H1 (cell line): ENCODE data around the gene MIPEP. TPM values are rescaled to one million over a fixed set of nuclear protein-coding genes. Genes with fewer than 3 reads are reported as not detected.

ENCODE experiments used
- CTBP2 ChIP-seq: IDR thresholded peaks from 2 replicates; pipeline ENCODE4 v1.7.0; 2011; ENCODE audit warnings: borderline replicate concordance, mild to moderate bottlenecking, moderate library complexity, mixed read lengths, low read length; ENCODE audit not compliant: insufficient read depth, insufficient read length
- E2F6 ChIP-seq: IDR thresholded peaks from 2 replicates; pipeline ENCODE4 v1.6.1; 2012; ENCODE audit warnings: inconsistent platforms
- EP300 ChIP-seq, 2 experiments: IDR thresholded peaks; 1 replicate in 1 of 2; 2 replicates in 1 of 2; pipeline ENCODE4 v1.6.1; 2011 to 2012; ENCODE audit warnings: low read depth in 2 of 2, low read length in 2 of 2, mild to moderate bottlenecking in 2 of 2, borderline replicate concordance in 1 of 2, inconsistent platforms in 1 of 2, moderate library complexity in 1 of 2
- JUND ChIP-seq: IDR thresholded peaks from 2 replicates; pipeline ENCODE4 v1.6.1; 2011; ENCODE audit warnings: mild to moderate bottlenecking, improper control_type of control experiment, low read length
- SP1 ChIP-seq: IDR thresholded peaks from 2 replicates; pipeline ENCODE4 v1.6.1; 2011; ENCODE audit warnings: low read depth, low read length
- TCF12 ChIP-seq: IDR thresholded peaks from 2 replicates; pipeline ENCODE4 v1.6.1; 2011; ENCODE audit warnings: low read depth, mild to moderate bottlenecking, low read length
- polyA plus RNA-seq, 7 experiments: library from polyadenylated mRNA; depleted of rRNA in 3 of 7; stranded (reverse) in 5 of 7; unstranded in 2 of 7; fragments of >200 nt in 5 of 7; fragments of 200-250 nt in 2 of 7; gene quantifications; 1 replicate in 5 of 7; 2 replicates in 1 of 7; 4 replicates in 1 of 7; pipeline versions ENCODE4 v1.2.1 to v1.2.3, GENCODE V29; 2011 to 2013; ENCODE audit warnings: missing spikeins in 2 of 7, mixed read lengths in 2 of 7
- total RNA-seq: library from RNA; stranded (reverse); fragmentation: NEBNext Ultra II Directional; extraction: Animal tissue kit (Norgen Biotek cat#: 25700); gene quantifications from 2 replicates; pipeline ENCODE4 v1.2.1, GENCODE V29; 2021

Gene MIPEP
- total and polyA plus RNA-seq, 2 of the 8 experiments (the other 6 are each of a cell fraction or from before 2014, with no cell fraction given): 24.0 to 24.2 TPM

GRCh38 chr13:23697772-23698313 lies 191.4 kb downstream of the MIPEP start (continued):
- TF ChIP-seq SP1: no peak
- TF ChIP-seq TCF12: no peak
- no peak for TF ChIP-seq E2F6
- TF ChIP-seq EP300 (IDR thresholded peaks at IDR 0.05; ENCODE audit: borderline replicate concordance in 1 of 2, low read depth in 2 of 2, low read length in 2 of 2): no peak
- TF ChIP-seq CTBP2: no peak
- no peak for TF ChIP-seq JUND
- TF ChIP-seq, all 59 proteins: peak for 0
